Measurements from ENCODE around the gene TMEM156. TPM values are rescaled to one million over a fixed set of nuclear protein-coding genes. Genes with fewer than 3 reads are reported as not detected.

Gene TMEM156
- total and polyA plus RNA-seq, 2 experiments from 2014 or later, result not detected

GRCh38 chr4:38954727-38955126 lies 77.5 kb downstream of the TMEM156 start:
- Mint-ChIP-seq H3K27ac (no peak overlapping the region), H3K9me3 (no peaks in the 10 kb centered on the region), H3K4me3 (no peak overlapping the region), H3K27me3 (ENCODE audit: insufficient read depth, low read depth, poor library complexity) (no peaks in the 10 kb centered on the region), H3K4me1 (no peaks in the 10 kb centered on the region), H3K36me3 (ENCODE audit: low read depth) (no peaks in the 10 kb centered on the region)
- Histone ChIP-seq H3K4me3 (no peak overlapping the region), H3K4me2 (no peak overlapping the region), H3K27ac (ENCODE audit: low read depth) (no peak overlapping the region), H2AFZ (no peak overlapping the region), H3K9me2 (ENCODE audit: insufficient read depth) (no peaks in the 10 kb centered on the region), H4K20me1 (replicated peaks; ENCODE audit: insufficient read depth) (no peaks in the 10 kb centered on the region), H3K36me3 (ENCODE audit: insufficient read depth) (no peaks in the 10 kb centered on the region), H3K79me2 (replicated peaks; ENCODE audit: insufficient read depth) (no peaks in the 10 kb centered on the region), H3K27me3 (ENCODE audit: insufficient read depth) (no peaks in the 10 kb centered on the region), H3F3A (replicated peaks; ENCODE audit: low read depth) (no peaks in the 10 kb centered on the region), H3K4me1 (ENCODE audit: insufficient read depth) (no peaks in the 10 kb centered on the region)
- TF ChIP-seq STAT1 (IDR thresholded peaks at IDR 0.05; ENCODE audit: unreplicated experiment) (no peak), JUNB (IDR thresholded peaks at IDR 0.05; ENCODE audit: unreplicated experiment) (no peak), ETS1 (IDR thresholded peaks at IDR 0.05) (no peak), POLR2AphosphoS5 (IDR thresholded peaks at IDR 0.05; ENCODE audit: low read depth) (no peak), EZH2 (IDR thresholded peaks at IDR 0.05; ENCODE audit: low read depth, unreplicated experiment) (no peak), ZNF331 (CRISPR knock-in tag; IDR thresholded peaks at IDR 0.05; ENCODE audit: low read depth) (no peak), ZNF114 (CRISPR knock-in tag; IDR thresholded peaks at IDR 0.05) (no peak), CTCF (conservative IDR thresholded peaks at IDR 0.05; ENCODE audit: low read depth in 2 of 2) (no peak), NANOG (IDR thresholded peaks at IDR 0.05; ENCODE audit: borderline replicate concordance) (no peak), REST (IDR thresholded peaks at IDR 0.05; ENCODE audit: unreplicated experiment) (no peak), EZH2phosphoT487 (IDR thresholded peaks at IDR 0.05; ENCODE audit: unreplicated experiment) (no peak), CREB1 (CRISPR knock-in tag; IDR thresholded peaks at IDR 0.05; ENCODE audit: low read depth) (no peak), ZNF462 (CRISPR knock-in tag; IDR thresholded peaks at IDR 0.05) (no peak)
- no peak for ATAC-seq
- DNase-seq (ENCODE audit: low spot score), result no peak
